AG10803 (cell line): Measurements from ENCODE around the gene UMODL1.
"Not testable (repeated sequence)": the region's sequence is repeated elsewhere in the genome, so short reads cannot be mapped to it uniquely, and the experiment has no call there.

Source experiments
- DNase-seq: peaks from one replicate; pipeline ENCODE4 v3.0.0; 2010; ENCODE audit warnings: low read depth
- H3K4me3 ChIP-seq: 2 replicates; pipeline ENCODE4 v1.5.1; 2011; ENCODE audit warnings: mild to moderate bottlenecking, low read length, control low read depth
- CTCF ChIP-seq: conservative IDR thresholded peaks from 2 replicates; pipeline ENCODE4 v1.5.1; 2011; ENCODE audit warnings: mild to moderate bottlenecking, low read length, control low read depth, inconsistent platforms

Gene UMODL1

GRCh38 chr21:42115136-42115683 lies 44.1 kb downstream of the UMODL1 start:
- no peak for DNase-seq
- TF ChIP-seq CTCF, result no peak
- no peak overlapping the region for H3K4me3 ChIP-seq

GRCh38 chr21:42116551-42116950 lies 45.4 kb downstream of the UMODL1 start:
- DNase-seq, result peak; percentile 44
- H3K4me3 ChIP-seq, result not testable (repeated sequence)

- peak; percentile 78 for DNase-seq
- peak overlapping the region; percentile 29 for H3K4me3 ChIP-seq
- peak; percentile 97 for TF ChIP-seq CTCF
Observed at GRCh38 chr21:42117229-42117966, 46.3 kb downstream of the UMODL1 start.

GRCh38 chr21:42117967-42118780 lies 47.1 kb downstream of the UMODL1 start:
- no peak for TF ChIP-seq CTCF
- no peak overlapping the region for H3K4me3 ChIP-seq
- DNase-seq, result no peak

GRCh38 chr21:42118901-42119300 lies 47.8 kb downstream of the UMODL1 start:
- DNase-seq, result peak; percentile 16
- H3K4me3 ChIP-seq, result no peak overlapping the region

GRCh38 chr21:42120101-42120902 lies 49.2 kb downstream of the UMODL1 start:
- H3K4me3 ChIP-seq, result no peak overlapping the region
- no peak for DNase-seq
- no peak for TF ChIP-seq CTCF

More at GRCh38 chr21:42118901-42119300, 47.8 kb downstream of the UMODL1 start:
- TF ChIP-seq CTCF, result no peak

GRCh38 chr21:42120903-42121535 lies 49.9 kb downstream of the UMODL1 start:
- TF ChIP-seq CTCF, result no peak
- H3K4me3 ChIP-seq, result no peak overlapping the region
- no peak for DNase-seq
